Mesenteric fat pad (tissue), 1 donor: ENCODE measurements around the gene ZNF354C. TPM values are rescaled to one million over a fixed set of nuclear protein-coding genes. Genes with fewer than 3 reads are reported as not detected.

Source experiments
- DNase-seq: peaks from one replicate; pipeline ENCODE4 v3.0.0-alpha.2; 2020; ENCODE audit warnings: low spot score
- total RNA-seq: library from RNA; stranded (reverse); fragmentation: NEBNext Ultra II Directional; extraction: Animal tissue kit (Norgen Biotek cat#: 25700); gene quantifications from one replicate; pipeline ENCODE4 v1.2.1, GENCODE V29; 2021
- donor health status: DM: yes; HTN: yes; CAD: no.

Gene ZNF354C
- total RNA-seq, 1 donor from 2014 or later, result 4.5 TPM

- DNase-seq, result peak; percentile 59
Measured at GRCh38 chr5:179113945-179114641, 53.9 kb downstream of the ZNF354C start.

- peak; percentile 45 for DNase-seq
Measured at GRCh38 chr5:179114756-179115155, 54.6 kb downstream of the ZNF354C start.

- no peak for DNase-seq
Measured at GRCh38 chr5:179115307-179115706, 55.1 kb downstream of the ZNF354C start.

- DNase-seq, result peak; percentile 60
Measured at GRCh38 chr5:179115845-179116524, 55.8 kb downstream of the ZNF354C start.

- DNase-seq, result no peak
Measured at GRCh38 chr5:179118338-179118737, 58.2 kb downstream of the ZNF354C start.

GRCh38 chr5:179118756-179119414 lies 58.7 kb downstream of the ZNF354C start:
- DNase-seq, result peak; percentile 65

GRCh38 chr5:179119415-179120170 lies 59.4 kb downstream of the ZNF354C start:
- DNase-seq, result peak; percentile 60

- DNase-seq, result peak; percentile 78
Measured at GRCh38 chr5:179120421-179120861, 60.3 kb downstream of the ZNF354C start.

- DNase-seq, result peak; percentile 88
Measured at GRCh38 chr5:179120951-179121666, 60.9 kb downstream of the ZNF354C start.

GRCh38 chr5:179121667-179122111 lies 61.5 kb downstream of the ZNF354C start:
- DNase-seq, result peak; percentile 81

- DNase-seq, result peak; percentile 83
Measured at GRCh38 chr5:179122411-179123108, 62.4 kb downstream of the ZNF354C start.

GRCh38 chr5:179123109-179123426 lies 62.9 kb downstream of the ZNF354C start:
- DNase-seq, result peak; percentile 57

GRCh38 chr5:179123491-179124272 lies 63.5 kb downstream of the ZNF354C start:
- DNase-seq, result peak; percentile 82

GRCh38 chr5:179124273-179124852 lies 64.2 kb downstream of the ZNF354C start:
- DNase-seq, result peak; percentile 53

- peak; percentile 75 for DNase-seq
Measured at GRCh38 chr5:179124853-179125788, 64.9 kb downstream of the ZNF354C start.

- no peak for DNase-seq
Measured at GRCh38 chr5:179125789-179126505, 65.8 kb downstream of the ZNF354C start.

GRCh38 chr5:179126506-179126991 lies 66.4 kb downstream of the ZNF354C start:
- DNase-seq, result peak; percentile 88
